Measurements from ENCODE around the gene ZNF254. TPM values are rescaled to one million over a fixed set of nuclear protein-coding genes. Genes with fewer than 3 reads are reported as not detected.

The ZNF254 gene
- total and polyA plus RNA-seq, 3 experiments from 2014 or later, result 6.8 to 9.7 (median 7.3) TPM

DNA sequence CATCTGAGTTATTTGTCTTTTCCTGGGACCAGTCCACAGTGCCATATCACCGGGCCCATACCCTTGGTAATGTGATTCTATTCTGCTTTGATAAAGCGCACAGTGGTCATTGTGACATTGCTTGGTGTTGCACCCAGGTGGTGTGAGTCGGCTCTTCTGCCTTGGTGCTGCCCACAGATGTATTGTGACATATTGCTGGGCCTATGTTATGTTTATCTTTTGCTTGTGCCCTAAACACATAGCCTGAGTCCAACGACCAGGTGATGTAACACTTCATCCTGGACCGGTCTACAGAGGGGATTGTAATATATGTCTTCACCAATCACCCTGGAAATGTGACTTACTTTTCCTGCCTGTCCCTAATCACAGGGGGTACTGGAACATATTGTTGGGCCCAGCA is 23.7 kb upstream of the ZNF254 start:
- ChIA-PET POLR2A (no interaction called here), CTCF (no interaction called here)

DNA sequence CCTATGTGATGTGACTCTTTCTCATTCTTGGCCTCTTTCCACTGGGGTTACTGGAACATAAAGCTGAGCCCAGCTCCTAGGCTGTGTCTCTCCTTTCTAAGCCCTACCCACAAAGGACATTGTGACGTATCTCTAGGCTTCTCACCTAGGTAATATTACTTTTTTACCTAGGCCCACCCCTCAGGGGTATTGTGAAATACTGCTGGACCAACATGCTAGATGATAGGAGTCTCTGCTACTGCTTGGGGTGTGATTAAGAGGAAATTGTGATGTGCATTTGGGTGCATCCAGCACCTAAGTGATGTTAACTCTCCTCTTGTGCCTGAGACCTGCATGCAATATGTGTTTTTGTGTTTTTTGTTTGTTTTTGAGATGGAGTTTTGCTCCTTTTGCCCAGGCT is 22.8 kb upstream of the ZNF254 start:
- H3K27ac ChIP-seq (ENCODE audit: low read depth, low read length), result no peak overlapping the region
- Mint-ChIP-seq H3K9me3 (no peaks in the 10 kb centered on the region), H3K27me3 (no peaks in the 10 kb centered on the region), H3K36me3 (peaks cover 13 to 58% (median 29%) of the 10 kb centered on the region in 3 donors), H3K4me3 (peak overlapping the region in 1 of 7 donors; percentile 24), H3K27ac (peak overlapping the region in 1 of 8 donors; percentile 39), H3K4me1 (peaks cover 0 to 2% (median 1%) of the 10 kb centered on the region in 3 donors)
- H3K36me3 ChIP-seq (ENCODE audit: insufficient read depth, low read length), result no peaks in the 10 kb centered on the region
- POLR2A ChIA-PET, result no interaction called here
- CTCF ChIA-PET, result no interaction called here
- H3K9me3 ChIP-seq (ENCODE audit: low read length), result no peaks in the 10 kb centered on the region
- H3K27me3 ChIP-seq (ENCODE audit: insufficient read depth, low read length, poor library complexity, severe bottlenecking), result no peaks in the 10 kb centered on the region
- no peaks in the 10 kb centered on the region for H3K4me1 ChIP-seq (ENCODE audit: insufficient read depth, low read length)
- no peak for DNase-seq
- H3K4me3 ChIP-seq (ENCODE audit: low read length), result no peak overlapping the region

More for the DNA sequence above, 23.7 kb upstream of the ZNF254 start:
- peaks cover 12 to 61% (median 30%) of the 10 kb centered on the region in 3 donors for H3K36me3 Mint-ChIP-seq
- H3K4me1 Mint-ChIP-seq, result peaks cover 0 to 4% (median 3%) of the 10 kb centered on the region in 3 donors
- DNase-seq, result no peak
- H3K9me3 Mint-ChIP-seq, result no peaks in the 10 kb centered on the region
- Histone ChIP-seq H3K27me3 (ENCODE audit: insufficient read depth, low read length, poor library complexity, severe bottlenecking) (no peaks in the 10 kb centered on the region), H3K9me3 (ENCODE audit: low read length) (no peaks in the 10 kb centered on the region), H3K4me1 (ENCODE audit: insufficient read depth, low read length) (no peaks in the 10 kb centered on the region), H3K27ac (ENCODE audit: low read depth, low read length) (no peak overlapping the region), H3K36me3 (ENCODE audit: insufficient read depth, low read length) (no peaks in the 10 kb centered on the region), H3K4me3 (ENCODE audit: low read length) (no peak overlapping the region)
- H3K27ac Mint-ChIP-seq, result no peak overlapping the region
- no peak overlapping the region for H3K4me3 Mint-ChIP-seq
- H3K27me3 Mint-ChIP-seq, result no peaks in the 10 kb centered on the region

DNA sequence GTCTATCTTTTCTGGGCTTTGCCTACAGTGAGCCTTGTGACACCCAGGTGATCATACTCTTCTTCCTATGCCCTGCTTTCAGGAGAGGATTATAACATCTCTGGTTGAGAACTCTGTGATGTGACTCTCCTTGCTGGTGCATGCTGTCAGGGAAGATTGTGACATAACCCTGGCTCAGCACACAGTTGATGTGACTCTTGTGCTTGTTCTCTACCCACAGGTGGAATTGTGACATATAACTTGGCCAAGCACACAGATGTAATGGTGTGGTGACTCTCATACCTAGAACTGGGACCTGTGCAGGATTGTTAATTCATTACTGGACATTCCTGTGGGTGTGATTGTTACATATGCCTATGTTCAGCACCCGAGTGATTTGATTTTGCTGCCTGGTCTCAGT is 21.7 kb upstream of the ZNF254 start:
- POLR2A ChIA-PET, result no interaction called here
- Mint-ChIP-seq H3K27me3 (no peaks in the 10 kb centered on the region), H3K4me1 (no peaks in the 10 kb centered on the region), H3K9me3 (no peaks in the 10 kb centered on the region), H3K4me3 (no peak overlapping the region), H3K36me3 (peaks cover 13 to 53% (median 21%) of the 10 kb centered on the region in 3 donors), H3K27ac (no peak overlapping the region)
- Histone ChIP-seq H3K27me3 (ENCODE audit: insufficient read depth, low read length, poor library complexity, severe bottlenecking) (no peaks in the 10 kb centered on the region), H3K4me3 (ENCODE audit: low read length) (no peak overlapping the region), H3K36me3 (ENCODE audit: insufficient read depth, low read length) (no peaks in the 10 kb centered on the region), H3K4me1 (ENCODE audit: insufficient read depth, low read length) (no peaks in the 10 kb centered on the region), H3K27ac (ENCODE audit: low read depth, low read length) (no peak overlapping the region), H3K9me3 (ENCODE audit: low read length) (no peaks in the 10 kb centered on the region)
- CTCF ChIA-PET, result no interaction called here
- DNase-seq, result no peak

DNA sequence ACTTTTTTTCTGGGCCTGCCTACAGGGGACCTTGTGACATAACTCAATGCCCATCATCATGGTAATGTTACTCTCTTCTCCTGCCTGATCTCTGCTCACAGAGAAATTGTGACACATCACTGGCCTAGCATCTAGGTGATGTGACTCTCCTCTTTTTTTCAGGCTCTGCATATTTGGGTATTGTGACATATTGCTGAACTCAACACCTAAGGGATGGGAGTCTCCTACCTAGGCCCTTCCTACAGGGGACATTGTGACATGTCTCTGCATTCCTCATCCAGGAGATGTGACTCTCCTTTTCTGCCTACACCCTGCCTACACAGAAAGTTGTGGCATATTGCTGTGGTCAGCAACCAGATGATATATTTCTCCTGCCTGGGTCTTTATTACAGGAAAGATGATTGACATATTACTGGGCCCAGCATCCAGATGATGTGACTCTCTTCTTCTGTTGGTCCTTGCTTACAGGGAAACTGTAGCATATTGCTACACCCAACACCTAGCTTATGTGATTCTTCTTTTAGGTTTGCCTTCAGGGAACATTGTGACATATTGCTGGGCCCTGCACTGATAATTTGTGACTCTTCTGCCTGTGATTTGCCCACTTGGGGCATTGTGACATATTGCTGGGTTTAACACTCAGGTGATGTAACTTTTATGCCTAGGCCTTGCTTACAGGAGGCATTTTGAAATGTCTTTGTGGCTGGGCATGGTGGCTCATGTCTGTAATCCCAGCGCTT is 21.0 kb upstream of the ZNF254 start:
- Histone ChIP-seq H3K4me1 (ENCODE audit: insufficient read depth, low read length) (no peaks in the 10 kb centered on the region), H3K27me3 (ENCODE audit: insufficient read depth, low read length, poor library complexity, severe bottlenecking) (no peaks in the 10 kb centered on the region), H3K27ac (ENCODE audit: low read depth, low read length) (no peak overlapping the region), H3K9me3 (ENCODE audit: low read length) (no peaks in the 10 kb centered on the region), H3K36me3 (ENCODE audit: insufficient read depth, low read length) (no peaks in the 10 kb centered on the region), H3K4me3 (ENCODE audit: low read length) (no peak overlapping the region)
- Mint-ChIP-seq H3K4me1 (no peaks in the 10 kb centered on the region), H3K27me3 (no peaks in the 10 kb centered on the region), H3K27ac (peak overlapping the region in 2 of 8 donors; percentile 28 to 37), H3K36me3 (peaks cover 13 to 50% (median 19%) of the 10 kb centered on the region in 3 donors), H3K9me3 (no peaks in the 10 kb centered on the region), H3K4me3 (no peak overlapping the region)
- no peak for DNase-seq
- ChIA-PET POLR2A (no interaction called here), CTCF (no interaction called here)

DNA sequence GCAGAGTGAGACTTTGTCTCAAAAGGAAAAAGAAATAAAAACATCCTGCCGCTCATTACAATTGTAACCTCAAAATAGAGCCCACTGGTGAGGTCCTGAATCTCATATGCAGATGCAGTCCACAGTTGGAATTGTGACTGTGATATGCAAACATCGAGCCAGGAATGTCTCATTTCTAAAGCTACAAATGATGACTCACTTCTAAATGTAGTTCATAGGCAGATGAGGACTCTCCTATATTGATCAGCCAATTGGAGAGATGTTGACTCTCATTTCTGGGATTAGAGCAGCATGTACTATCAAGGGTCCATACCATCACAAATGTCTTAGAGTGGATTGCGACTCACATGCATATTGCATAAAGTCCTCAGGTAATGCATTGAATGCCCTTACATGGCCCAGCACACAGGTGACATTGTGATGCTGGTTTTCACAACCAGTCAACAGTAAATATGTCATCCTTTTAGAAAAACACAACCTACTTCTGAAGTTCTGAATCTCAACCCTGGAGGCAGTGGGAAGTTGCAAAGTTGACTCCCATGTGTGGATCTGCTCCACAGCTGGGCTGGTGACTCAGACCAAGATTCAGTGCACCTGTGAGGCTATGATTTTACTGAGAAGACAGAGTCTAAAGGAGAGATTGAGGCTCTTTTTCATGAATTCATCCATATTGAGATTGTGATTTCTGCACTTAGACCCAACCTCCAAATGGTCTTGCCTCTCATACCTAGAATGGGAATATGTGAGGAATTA is 16.9 kb upstream of the ZNF254 start:
- POLR2A ChIA-PET, result no interaction called here
- no peak overlapping the region for H3K4me3 ChIP-seq (ENCODE audit: low read length)
- Mint-ChIP-seq H3K27me3 (no peaks in the 10 kb centered on the region), H3K4me3 (no peak overlapping the region), H3K9me3 (peaks cover 0 to 3% (median 0%) of the 10 kb centered on the region in 5 donors), H3K4me1 (peaks cover 0 to 8% (median 1%) of the 10 kb centered on the region in 3 donors), H3K27ac (peak overlapping the region in 2 of 8 donors; percentile 11 to 34), H3K36me3 (peaks cover 34 to 68% (median 35%) of the 10 kb centered on the region in 3 donors)
- no peaks in the 10 kb centered on the region for H3K9me3 ChIP-seq (ENCODE audit: low read length)
- H3K27me3 ChIP-seq (ENCODE audit: insufficient read depth, low read length, poor library complexity, severe bottlenecking), result no peaks in the 10 kb centered on the region
- no peak for DNase-seq
- no peak overlapping the region for H3K27ac ChIP-seq (ENCODE audit: low read depth, low read length)
- peaks cover 3% of the 10 kb centered on the region for H3K36me3 ChIP-seq (ENCODE audit: insufficient read depth, low read length)
- CTCF ChIA-PET, result no interaction called here
- no peaks in the 10 kb centered on the region for H3K4me1 ChIP-seq (ENCODE audit: insufficient read depth, low read length)

DNA sequence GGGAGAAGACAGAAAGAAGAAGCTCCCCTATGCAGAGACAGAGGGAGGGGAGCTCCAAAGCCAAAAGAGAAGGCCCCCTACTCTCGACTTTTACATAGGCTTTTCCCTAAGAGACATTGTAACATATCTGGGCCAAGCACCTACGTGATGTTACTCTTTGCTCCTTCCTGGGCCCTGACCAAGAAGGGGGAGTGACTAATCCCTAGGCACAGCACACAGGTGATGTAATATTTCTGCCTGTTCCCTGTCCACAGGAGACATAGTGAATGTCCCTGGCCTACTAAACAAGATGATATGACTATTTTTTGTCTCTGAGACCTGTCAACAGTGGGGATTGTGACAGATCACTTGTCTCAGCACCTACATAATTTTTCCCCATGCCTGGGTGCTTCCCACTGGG is 15.9 kb upstream of the ZNF254 start:
- Histone ChIP-seq H3K36me3 (ENCODE audit: insufficient read depth, low read length) (peaks cover 3% of the 10 kb centered on the region), H3K4me3 (ENCODE audit: low read length) (no peak overlapping the region), H3K27me3 (ENCODE audit: insufficient read depth, low read length, poor library complexity, severe bottlenecking) (no peaks in the 10 kb centered on the region), H3K9me3 (ENCODE audit: low read length) (no peaks in the 10 kb centered on the region), H3K4me1 (ENCODE audit: insufficient read depth, low read length) (no peaks in the 10 kb centered on the region), H3K27ac (ENCODE audit: low read depth, low read length) (no peak overlapping the region)
- no peak for DNase-seq
- Mint-ChIP-seq H3K36me3 (peaks cover 38 to 70% (median 44%) of the 10 kb centered on the region in 3 donors), H3K27me3 (no peaks in the 10 kb centered on the region), H3K9me3 (peaks cover 0 to 6% (median 2%) of the 10 kb centered on the region in 5 donors), H3K4me3 (no peak overlapping the region), H3K4me1 (peaks cover 0 to 11% (median 1%) of the 10 kb centered on the region in 3 donors), H3K27ac (no peak overlapping the region)
- CTCF ChIA-PET, result no interaction called here
- POLR2A ChIA-PET, result no interaction called here

DNA sequence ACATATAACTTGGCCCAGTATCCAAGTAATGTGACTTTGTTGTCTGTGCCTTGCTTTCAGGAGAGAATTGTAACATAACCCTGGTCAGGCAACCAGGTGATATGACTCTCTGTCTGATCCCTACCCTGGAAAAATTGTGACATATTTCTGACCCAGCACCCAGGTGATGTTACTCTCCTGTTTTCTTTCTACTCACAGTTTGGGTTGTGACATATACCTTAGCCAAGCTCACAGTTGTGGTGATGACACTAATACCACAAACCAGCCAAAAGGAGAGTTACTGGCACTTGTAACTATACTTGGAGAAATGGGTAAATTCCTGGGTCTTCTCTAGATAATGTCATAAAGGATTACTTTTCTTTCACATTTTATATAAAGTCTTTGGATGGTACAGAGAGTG is 14.3 kb upstream of the ZNF254 start:
- ChIA-PET POLR2A (no interaction called here), CTCF (no interaction called here)
- H3K27ac Mint-ChIP-seq, result no peak overlapping the region
- H3K4me3 Mint-ChIP-seq, result no peak overlapping the region
- no peaks in the 10 kb centered on the region for H3K27me3 Mint-ChIP-seq
- H3K36me3 ChIP-seq (ENCODE audit: insufficient read depth, low read length), result peaks cover 3% of the 10 kb centered on the region
- no peaks in the 10 kb centered on the region for H3K27me3 ChIP-seq (ENCODE audit: insufficient read depth, low read length, poor library complexity, severe bottlenecking)
- H3K9me3 ChIP-seq (ENCODE audit: low read length), result no peaks in the 10 kb centered on the region
- DNase-seq, result no peak
- peaks cover 30 to 66% (median 46%) of the 10 kb centered on the region in 3 donors for H3K36me3 Mint-ChIP-seq
- peaks cover 0 to 18% (median 1%) of the 10 kb centered on the region in 3 donors for H3K4me1 Mint-ChIP-seq
- H3K9me3 Mint-ChIP-seq, result peaks cover 0 to 6% (median 2%) of the 10 kb centered on the region in 5 donors
- no peak overlapping the region for H3K27ac ChIP-seq (ENCODE audit: low read depth, low read length)
- H3K4me3 ChIP-seq (ENCODE audit: low read length), result no peak overlapping the region
- no peaks in the 10 kb centered on the region for H3K4me1 ChIP-seq (ENCODE audit: insufficient read depth, low read length)

DNA sequence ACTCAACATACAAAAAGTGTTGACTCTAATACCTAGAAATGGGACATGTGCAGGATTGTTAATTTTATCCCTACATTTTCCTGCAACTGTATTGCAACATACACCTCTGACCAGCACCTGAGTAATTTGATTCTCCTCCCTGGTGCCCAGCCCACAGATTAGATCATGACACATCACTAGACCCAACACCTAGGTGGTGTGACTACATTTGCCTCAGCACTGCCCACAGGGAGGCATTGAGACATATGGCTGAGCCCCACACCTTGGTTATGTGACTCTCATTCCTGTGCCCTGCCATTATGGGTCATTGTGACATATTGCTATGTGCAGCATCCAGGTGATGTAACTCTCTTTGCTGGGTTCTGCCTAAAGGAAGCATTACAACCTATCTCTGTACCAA is 13.2 kb upstream of the ZNF254 start:
- H3K9me3 ChIP-seq (ENCODE audit: low read length), result no peaks in the 10 kb centered on the region
- H3K27ac ChIP-seq (ENCODE audit: low read depth, low read length), result no peak overlapping the region
- no peaks in the 10 kb centered on the region for H3K27me3 ChIP-seq (ENCODE audit: insufficient read depth, low read length, poor library complexity, severe bottlenecking)
- POLR2A ChIA-PET, result no interaction called here
- no peak overlapping the region for H3K4me3 ChIP-seq (ENCODE audit: low read length)
- peaks cover 22 to 60% (median 35%) of the 10 kb centered on the region in 3 donors for H3K36me3 Mint-ChIP-seq
- peaks cover 3% of the 10 kb centered on the region for H3K36me3 ChIP-seq (ENCODE audit: insufficient read depth, low read length)
- CTCF ChIA-PET, result no interaction called here
- H3K4me1 ChIP-seq (ENCODE audit: insufficient read depth, low read length), result no peaks in the 10 kb centered on the region
- H3K27me3 Mint-ChIP-seq, result no peaks in the 10 kb centered on the region
- H3K9me3 Mint-ChIP-seq, result peaks cover 0 to 6% (median 2%) of the 10 kb centered on the region in 5 donors
- H3K4me3 Mint-ChIP-seq, result no peak overlapping the region
- peaks cover 0 to 19% (median 1%) of the 10 kb centered on the region in 3 donors for H3K4me1 Mint-ChIP-seq
- no peak overlapping the region for H3K27ac Mint-ChIP-seq
- DNase-seq, result no peak

Data from CD8-positive, alpha-beta memory T cell (primary cell).